Activated CD4-positive, alpha-beta T cell treated with anti-CD3 and anti-CD28 coated beads, Interleukin-2, amount 50 U/mL, for 48 hours (primary cell): ENCODE results near the gene TRAPPC3.

ENCODE experiments used
- DNase-seq, 2 experiments: peaks; one replicate each; pipeline ENCODE4 v3.0.0-alpha.2; 2020

TRAPPC3 gene

DNA sequence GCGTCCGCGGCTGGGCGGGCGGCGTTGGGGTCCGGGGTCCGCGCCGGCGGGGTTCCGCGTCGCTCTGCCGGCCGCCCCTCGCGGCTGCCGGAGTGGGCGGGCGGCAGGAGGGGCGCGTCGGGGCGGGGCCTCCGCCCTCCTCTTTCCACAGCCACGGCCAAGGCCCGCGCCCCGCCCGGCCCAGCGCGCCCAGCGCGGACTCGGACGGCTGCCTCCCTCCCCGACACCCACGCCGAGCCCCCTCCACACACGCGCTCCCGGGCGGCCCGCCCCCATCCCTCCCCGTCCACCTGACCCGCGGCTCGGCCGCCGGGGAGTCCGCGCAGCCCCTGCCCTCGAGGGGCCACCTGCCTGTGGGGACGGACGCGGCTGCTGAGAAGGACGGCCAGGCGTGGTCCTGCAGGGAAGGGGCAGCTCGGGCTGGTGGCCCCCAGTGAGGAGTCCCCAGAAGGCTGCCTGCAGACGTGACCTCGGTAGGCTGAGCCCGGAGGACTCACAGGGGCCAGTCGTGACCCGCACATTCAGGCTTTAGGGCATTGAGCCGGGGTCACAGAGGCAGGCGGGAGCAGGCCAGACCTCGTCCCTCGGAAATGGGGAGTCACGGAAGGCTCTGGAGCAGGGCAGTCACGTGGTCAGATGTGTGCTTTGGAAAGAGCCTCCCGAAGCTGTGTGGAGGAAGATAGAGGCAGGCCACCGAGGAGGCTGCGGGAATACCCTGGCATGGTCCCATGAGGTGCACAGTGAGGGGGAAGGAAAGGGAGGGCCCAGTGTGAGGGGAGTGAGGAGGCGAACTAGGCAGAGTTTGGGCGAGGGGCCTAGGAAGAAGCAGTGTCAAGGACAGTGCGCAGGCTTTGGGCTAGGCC, 23.9 kb downstream of the TRAPPC3 start, which contains the start of gene COL8A2:
COL8A2 (minus strand) TSS at position 94 of the 863 bp plus-strand sequence. CDS start 24,980 bp downstream, outside the sequence.
- no peak for DNase-seq

DNA sequence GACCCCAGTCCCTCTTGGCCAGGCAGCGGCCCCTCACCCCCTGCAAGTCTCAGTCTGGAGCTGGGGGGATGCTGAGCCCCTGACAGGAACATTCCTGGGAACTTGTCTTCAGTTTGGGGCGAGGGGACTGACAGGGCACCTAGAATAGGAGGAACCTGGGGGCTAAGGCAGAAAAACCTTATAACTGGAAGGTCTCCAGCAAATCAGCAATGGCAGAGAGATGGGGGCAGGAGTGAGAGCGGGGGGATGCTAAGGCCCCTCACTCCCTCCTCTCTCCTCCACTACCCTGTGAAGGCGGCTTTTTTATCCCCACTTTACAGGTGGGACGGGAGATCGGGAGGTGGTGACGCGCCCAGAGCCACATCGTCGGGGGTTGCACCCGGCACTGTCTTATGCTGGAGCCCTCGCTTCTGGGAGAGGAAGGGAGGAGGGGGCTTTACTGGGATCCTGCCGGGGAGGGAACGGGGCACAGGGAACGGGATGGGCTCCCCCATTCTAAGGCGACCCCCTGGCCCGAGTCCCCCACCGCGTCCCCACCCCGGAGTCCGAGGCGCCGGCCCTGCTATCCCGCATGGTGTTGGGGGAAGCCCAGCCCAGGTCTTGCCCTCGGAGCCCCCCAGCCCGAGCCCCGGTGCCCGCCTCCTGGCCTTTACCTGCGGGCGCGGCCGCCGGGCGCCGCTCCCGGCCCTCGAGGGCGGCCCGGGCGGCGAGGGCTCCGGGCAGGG, 24.7 kb downstream of the TRAPPC3 start:
- no peak for DNase-seq

- peak in 1 of 2 experiments; percentile 16 for DNase-seq
Measured at GRCh38 chr1:36123356-36123755, 25.9 kb downstream of the TRAPPC3 start.

DNA sequence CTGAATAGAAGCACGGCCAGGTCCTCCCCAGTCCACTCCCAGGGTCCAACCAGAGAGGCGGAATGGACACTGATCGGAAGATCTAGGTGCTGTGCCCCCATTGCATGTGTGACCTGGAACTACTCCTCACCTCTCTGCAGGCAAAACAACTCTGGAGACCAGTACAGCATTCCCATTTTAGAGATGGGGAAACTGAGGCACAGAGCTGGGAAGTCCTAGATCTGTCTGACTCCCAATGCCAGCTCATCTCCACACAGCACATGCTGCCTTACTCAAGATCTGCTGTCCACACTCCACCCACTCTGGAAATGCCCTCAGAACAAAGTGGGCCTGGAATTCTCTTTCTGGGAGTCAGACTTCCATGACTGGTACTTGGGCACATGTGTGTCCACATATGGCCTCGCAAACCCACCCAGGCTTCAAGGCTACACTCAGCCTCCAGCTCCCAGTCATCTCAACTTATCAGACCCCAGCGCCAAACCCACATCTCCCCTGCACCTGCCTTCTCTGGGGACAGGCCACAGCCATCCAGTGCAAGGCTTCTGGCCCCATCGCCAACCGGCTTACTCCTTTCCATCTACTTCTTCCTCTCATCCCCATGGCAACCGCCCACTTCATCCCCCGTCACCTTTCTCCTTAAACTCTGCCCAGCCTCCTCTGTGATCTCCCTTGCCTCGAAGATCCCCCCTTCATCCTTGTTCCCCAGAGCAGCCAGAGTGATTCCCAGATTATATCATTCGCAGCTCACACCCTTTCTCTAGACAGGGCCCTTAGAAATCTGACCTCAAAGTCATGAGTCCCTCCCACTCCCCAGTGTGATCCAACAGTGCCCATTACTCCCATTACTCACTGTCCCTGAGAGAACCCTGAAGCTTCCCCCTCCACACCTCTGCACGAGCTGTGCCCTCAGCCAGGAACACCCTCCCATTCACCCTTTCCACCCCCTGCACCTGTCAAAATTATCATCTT, 26.9 kb downstream of the TRAPPC3 start:
- DNase-seq = no peak

DNA sequence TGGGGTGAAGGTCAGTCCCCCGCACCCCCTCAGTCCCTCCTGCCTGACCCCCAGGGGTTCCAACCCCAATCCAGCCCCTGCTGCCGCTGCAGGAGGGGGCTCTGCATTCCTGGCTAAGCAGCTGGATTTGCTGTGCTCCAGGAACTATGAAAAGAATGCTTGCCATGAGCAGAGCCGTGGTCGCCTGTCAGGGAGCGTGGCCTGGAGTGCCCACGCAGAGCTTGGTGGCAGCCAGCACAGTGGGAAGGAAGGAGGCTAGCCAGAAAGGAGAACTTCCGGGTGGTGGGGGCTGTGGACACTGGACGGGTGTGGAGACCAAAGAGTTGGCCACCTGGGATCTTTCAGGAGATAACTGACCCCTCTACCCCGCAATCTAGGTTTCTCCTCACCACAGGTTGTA, 29.8 kb downstream of the TRAPPC3 start:
- no peak for DNase-seq

GRCh38 chr1:36118447-36119204, 30.7 kb downstream of the TRAPPC3 start:
- DNase-seq = no peak

- DNase-seq = no peak
Measured at GRCh38 chr1:36116901-36117300, 32.4 kb downstream of the TRAPPC3 start.

DNA sequence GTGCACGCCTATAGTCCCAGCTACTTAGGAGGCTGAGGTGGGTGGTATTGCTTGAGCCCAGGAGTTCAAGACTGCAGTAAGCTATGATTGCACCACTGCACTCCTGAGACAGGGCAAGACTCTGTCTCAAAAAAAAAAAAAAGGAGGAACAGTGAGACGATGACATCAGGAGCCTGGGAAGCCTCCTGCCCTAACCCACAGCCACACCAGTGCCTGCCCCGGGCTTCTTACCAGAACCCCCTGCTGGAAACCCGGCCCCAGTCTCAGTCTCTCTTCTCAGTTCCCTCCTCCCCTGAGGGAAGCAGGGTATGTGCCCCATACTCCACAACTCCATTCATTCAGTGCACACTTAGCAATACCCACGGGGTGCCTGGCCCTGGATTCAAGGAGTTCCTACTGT, 33.4 kb downstream of the TRAPPC3 start:
- no peak for DNase-seq

GRCh38 chr1:36115200-36115669, 34.1 kb downstream of the TRAPPC3 start:
- DNase-seq = no peak

DNA sequence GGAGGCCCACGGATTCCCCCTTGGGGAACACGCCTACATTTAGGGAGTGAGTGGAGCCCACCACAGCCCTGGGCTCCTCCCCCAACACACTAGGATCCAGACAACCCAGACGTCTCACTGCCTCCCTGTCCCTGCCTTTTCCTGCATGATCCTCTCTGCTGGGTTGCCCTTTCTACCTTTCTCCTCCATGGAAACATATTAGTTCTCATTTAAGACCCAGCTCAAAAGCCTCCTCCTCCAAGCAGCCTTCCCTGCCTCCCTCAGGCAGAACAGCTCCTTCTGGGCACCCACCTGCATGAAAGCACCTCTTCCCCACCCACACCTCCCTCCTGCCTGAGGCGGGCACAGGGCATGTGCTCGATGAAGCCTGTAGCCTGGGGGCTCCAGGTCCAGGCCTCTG, 34.9 kb downstream of the TRAPPC3 start:
- no peak for DNase-seq

DNA sequence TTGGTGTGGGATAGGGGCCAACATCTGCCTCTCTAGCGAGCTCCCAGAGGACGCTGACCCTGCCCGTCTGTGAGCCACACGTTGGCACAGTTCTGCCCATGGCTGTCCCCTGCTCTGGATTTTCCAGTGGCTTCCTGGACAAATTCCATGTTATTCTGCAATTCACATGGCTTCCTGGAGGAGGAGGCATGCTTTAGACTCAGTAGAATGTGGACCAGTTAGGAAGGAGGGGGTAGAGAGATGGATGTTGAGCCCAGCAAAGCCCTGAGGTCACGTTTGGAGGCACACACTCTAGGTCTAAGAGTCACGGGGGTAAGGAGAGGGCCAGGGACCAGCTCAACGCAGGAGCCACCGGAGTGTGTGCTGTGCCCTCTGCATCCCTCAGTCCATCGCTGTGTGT, 36.5 kb downstream of the TRAPPC3 start:
- no peak for DNase-seq

DNA sequence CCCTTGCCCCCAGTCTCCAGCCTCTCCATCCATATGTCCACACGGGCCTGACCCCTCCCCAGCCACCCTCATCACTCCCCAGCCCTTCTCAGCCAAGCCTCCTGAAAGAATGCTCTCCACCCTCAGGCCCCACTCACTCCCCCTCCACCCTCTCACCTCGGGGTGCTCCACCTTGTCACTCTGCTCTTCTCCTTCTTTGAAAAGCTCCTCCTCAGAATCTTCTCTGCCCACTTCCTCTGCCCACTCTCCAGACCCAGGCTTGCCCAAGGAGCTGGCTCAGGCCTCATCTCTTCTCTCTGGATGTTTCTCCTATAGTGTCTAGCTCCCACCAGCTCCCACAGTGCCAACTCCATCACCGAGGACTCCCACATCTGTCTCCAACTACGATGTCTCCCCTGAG, 38.1 kb downstream of the TRAPPC3 start:
- no peak for DNase-seq

DNA sequence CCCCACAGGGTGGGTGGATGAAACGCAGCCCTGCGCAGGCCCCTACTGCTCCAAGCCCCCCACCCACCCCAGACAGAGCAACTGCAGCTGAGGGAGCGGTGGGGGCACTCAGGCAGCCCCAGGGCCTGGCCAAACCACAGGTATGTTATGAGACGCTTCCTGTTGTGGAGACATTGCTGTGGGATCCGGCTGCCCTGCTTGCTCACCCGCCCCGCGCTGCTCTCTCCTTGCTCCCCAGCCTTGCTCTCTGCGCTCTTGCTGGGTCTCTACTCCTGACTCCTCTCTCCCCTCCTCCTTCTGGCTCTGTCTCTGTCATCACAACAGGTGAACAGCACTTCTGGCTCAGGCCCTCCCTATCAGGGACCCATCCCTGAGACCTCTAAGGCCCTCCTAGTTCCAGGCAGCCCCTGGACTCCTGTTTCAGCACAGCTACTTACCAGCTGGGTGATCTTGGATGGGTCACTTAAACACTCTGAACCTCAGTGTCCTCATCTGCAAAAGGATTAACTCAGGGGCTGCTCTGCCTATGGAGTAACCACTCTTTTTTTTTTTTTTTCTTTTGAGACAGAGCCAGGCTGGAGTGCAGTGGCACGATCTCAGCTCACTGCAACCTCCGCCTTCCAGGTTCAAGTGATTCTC, 40.1 kb downstream of the TRAPPC3 start:
- peak; percentile 25 to 38 for DNase-seq

- no peak for DNase-seq
Measured at GRCh38 chr1:36108314-36108713, 41.0 kb downstream of the TRAPPC3 start.

DNA sequence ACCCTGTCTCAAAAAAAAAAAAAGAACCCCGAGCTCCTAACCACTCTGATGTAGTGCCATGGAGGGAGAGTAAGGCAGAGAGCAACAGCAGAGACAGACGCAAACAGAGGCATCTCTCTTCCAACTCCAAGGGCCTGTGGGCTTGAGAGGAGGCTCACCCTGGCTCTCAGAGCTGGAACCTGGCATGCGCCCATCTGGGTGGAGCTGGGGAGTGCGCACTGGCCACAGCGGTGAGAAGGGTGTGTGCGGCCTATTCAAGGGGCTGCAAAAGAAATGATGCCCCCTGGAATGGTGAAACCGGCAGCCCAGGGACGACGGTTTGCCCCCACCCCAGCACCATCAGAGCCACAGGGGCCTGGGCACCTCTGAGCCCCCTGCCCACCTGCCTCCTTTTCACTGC, 41.9 kb downstream of the TRAPPC3 start:
- DNase-seq = no peak

DNA sequence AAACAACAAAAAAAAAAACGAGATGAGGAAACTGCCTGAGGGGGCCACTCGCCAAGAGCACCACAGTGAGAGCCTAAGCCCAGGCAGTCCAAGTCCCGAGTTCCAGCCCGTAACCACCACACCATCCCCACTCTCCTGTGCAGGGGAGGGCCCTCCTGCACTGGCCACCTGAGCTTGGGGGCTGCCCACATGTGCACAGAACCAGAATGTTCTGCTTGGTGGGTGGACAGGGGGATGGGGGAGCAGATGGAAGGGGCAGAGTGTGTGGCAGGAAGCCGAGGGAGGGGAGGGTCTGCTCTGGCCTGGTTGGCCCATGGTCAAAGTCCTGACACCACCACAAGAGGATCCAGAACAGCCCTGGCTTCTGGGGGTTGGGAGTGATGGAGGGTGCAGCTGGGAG, 43.0 kb downstream of the TRAPPC3 start:
- no peak for DNase-seq

DNA sequence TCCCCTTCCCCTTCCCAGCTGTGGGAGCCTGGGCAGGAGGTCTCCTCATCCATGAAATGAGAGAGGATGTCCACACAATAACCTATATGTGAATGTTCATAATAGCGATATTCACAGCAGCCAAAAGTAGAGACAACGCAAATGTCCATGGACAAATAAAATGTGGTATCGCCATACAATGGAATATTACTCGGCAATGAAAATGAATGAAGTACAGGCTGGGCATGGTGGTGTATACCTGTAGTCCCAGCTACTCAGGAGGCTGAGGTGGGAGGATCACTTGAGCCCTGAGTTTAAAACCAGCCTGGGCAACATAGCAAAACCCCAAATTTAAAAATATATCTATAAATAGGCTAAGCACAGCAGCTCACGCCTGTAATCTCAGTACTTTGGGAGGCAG, 47.7 kb downstream of the TRAPPC3 start:
- no peak for DNase-seq

GRCh38 chr1:36100376-36100775, 48.9 kb downstream of the TRAPPC3 start:
- DNase-seq = no peak

- DNase-seq = peak; percentile 83 to 85
Measured at GRCh38 chr1:36099681-36100341, 49.5 kb downstream of the TRAPPC3 start.

- no peak for DNase-seq
Measured at GRCh38 chr1:36098650-36099365, 50.5 kb downstream of the TRAPPC3 start.
